SK-N-MC (cell line): ENCODE data around the gene PTH2R.

ENCODE experiments used
- EZH2 ChIP-seq: fragments of 200-600 bp; sonication (generic); IDR thresholded peaks from one replicate; pipeline ENCODE4 v1.6.1; 2017; ENCODE audit warnings: antibody characterized with exemption
- POLR2AphosphoS5 ChIP-seq: IDR thresholded peaks from 2 replicates; pipeline ENCODE4 v1.6.1; 2012; ENCODE audit warnings: mild to moderate bottlenecking, low read depth, low read length, borderline replicate concordance

- no peak for TF ChIP-seq POLR2AphosphoS5
- no peak for TF ChIP-seq EZH2
These were observed 134.9 kb downstream of the PTH2R start for GRCh38 chr2:208541461-208541988.
